Ishikawa (cell line): Measurements from ENCODE around the gene GUCA1A.
A peak's percentile ranks its signal among the peaks of the same experiment; 100 is the strongest.

ENCODE experiments used
- CEBPB ChIP-seq: IDR thresholded peaks from 2 replicates; pipeline ENCODE4 v1.6.1; 2012
- CREB1 ChIP-seq: IDR thresholded peaks from 2 replicates; pipeline ENCODE4 v1.6.1; 2012; ENCODE audit warnings: low read depth
- EGR1 ChIP-seq: IDR thresholded peaks from 2 replicates; pipeline ENCODE4 v1.6.1; 2012
- EP300 ChIP-seq: IDR thresholded peaks from 2 replicates; pipeline ENCODE4 v1.6.1; 2012; ENCODE audit warnings: borderline replicate concordance
- FOXM1 ChIP-seq: IDR thresholded peaks from 2 replicates; pipeline ENCODE4 v1.6.1; 2012; ENCODE audit warnings: low read depth, borderline replicate concordance
- MAX ChIP-seq: IDR thresholded peaks from 2 replicates; pipeline ENCODE4 v1.6.1; 2012
- NFIC ChIP-seq: IDR thresholded peaks from 2 replicates; pipeline ENCODE4 v1.6.1; 2012
- RAD21 ChIP-seq: IDR thresholded peaks from 2 replicates; pipeline ENCODE4 v1.6.1; 2012; ENCODE audit warnings: low read depth
- REST ChIP-seq: IDR thresholded peaks from 2 replicates; pipeline ENCODE4 v1.6.1; 2012; ENCODE audit warnings: low read depth, mild to moderate bottlenecking
- TAF1 ChIP-seq: IDR thresholded peaks from 2 replicates; pipeline ENCODE4 v1.6.1; 2012; ENCODE audit warnings: low read depth, mild to moderate bottlenecking
- TEAD4 ChIP-seq: IDR thresholded peaks from 2 replicates; pipeline ENCODE4 v1.6.1; 2012
- USF1 ChIP-seq: IDR thresholded peaks from 2 replicates; pipeline ENCODE4 v1.6.1; 2012
- YY1 ChIP-seq: IDR thresholded peaks from 2 replicates; pipeline ENCODE4 v1.6.1; 2012; ENCODE audit warnings: low read depth

- TF ChIP-seq CEBPB (peak; percentile 53; the same call in 1 of the 2 replicates), REST (no peak; the same call in 1 of the 2 replicates), FOXM1 (peak; percentile 88), USF1 (no peak), MAX (peak; percentile 71), TAF1 (no peak), EP300 (peak; percentile 94), CREB1 (no peak), EGR1 (peak; percentile 43; the same call in 1 of the 2 replicates), YY1 (0 out of 2 replicates have a peak, but pooled peaks have one; percentile 51), NFIC (peak; percentile 72), RAD21 (peak; percentile 27; the same call in 1 of the 2 replicates), TEAD4 (peak; percentile 89)
Measured at GRCh38 chr6:42226645-42227143, 53.5 kb downstream of the GUCA1A start.
